HG03045 (cell line): ENCODE data around the gene SETD1B.
"Not testable (repeated sequence)": the region's sequence is repeated elsewhere in the genome, so short reads cannot be mapped to it uniquely, and the experiment has no call there.

Source experiments
- ATAC-seq: cut with Tn5 transposase; IDR thresholded peaks from one replicate; pipeline ENCODE4 v1.9.1; 2021; ENCODE audit warnings: mild to moderate bottlenecking, moderate library complexity; ENCODE audit not compliant: unreplicated experiment

SETD1B gene

DNA sequence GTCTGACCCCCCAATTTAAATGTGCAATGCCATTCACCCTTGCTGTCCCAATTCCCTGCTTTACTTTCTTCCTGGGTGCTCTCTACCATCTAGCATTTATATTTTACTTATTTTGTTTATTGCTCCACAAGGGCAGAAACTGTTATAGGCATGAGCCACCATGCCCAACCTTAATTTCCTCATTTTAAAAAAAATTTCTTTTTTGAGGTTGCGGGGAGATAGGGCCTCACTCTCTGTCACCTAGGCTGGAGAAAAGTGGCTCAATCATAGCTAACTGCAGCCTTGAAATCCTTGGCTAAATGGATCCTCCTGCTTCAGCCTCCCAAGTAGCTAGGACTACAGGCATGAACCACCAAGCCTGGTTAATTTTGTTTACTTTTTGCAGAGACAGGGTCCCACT lies 41.9 kb downstream of the SETD1B start:
- ATAC-seq = no peak

DNA sequence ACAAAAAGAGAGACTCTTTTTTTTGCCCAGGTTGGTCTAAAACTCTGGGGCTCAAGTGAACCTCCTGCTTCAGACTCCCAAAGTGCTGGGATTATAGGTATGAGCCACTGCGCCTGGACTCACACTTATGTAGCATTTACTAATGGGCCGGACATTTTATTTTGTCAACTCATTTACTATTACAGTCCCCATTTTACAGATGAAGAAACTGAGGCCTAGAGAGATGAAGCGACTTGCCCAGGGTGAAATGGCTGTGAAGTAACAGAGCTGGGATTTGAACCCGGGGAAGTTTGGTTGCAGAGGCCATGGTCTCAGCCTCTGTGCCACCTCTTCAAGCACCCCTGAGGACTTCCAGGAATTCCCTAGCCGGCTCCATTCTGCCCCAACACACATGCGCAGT lies 45.4 kb downstream of the SETD1B start:
- no peak for ATAC-seq

DNA sequence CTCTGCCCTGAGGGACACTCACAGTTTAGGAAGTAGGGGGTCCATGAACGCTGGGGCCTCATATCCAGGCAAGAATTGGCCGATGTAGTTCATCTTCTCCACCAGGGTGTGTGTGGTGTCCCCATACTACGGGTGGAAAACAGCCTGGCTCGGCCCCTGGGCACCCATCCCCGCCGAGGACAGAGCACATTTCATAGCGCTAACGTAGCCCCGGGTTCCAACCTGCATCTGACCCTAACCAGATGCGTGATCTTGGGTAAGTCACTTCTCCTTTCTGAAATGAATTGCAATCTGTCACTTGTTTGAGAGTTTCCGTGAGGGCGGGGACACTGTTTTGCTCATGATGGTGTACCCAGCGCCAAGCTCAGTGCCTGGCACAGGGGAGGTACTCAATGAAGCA lies 45.9 kb downstream of the SETD1B start:
- ATAC-seq = no peak

DNA sequence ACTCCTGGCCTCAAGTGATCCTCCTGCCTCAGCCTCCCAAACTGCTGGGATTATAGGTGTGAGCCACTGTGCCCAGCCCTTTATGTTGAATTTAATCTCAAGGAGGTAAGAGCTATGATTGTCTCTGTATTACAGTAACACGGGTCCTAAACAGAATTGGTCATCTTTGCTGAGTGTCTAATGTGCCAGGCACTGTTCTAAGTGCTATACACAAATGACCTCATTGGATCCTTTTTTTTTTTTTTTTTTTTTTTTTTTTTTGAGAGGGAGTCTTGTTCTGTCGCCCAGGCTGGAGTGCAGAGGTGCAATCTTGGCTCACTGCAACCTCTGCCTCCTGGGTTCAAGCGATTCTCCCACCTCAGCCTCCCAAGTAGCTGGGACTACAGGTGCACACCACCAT lies 48.6 kb downstream of the SETD1B start:
- ATAC-seq = not testable (repeated sequence)

DNA sequence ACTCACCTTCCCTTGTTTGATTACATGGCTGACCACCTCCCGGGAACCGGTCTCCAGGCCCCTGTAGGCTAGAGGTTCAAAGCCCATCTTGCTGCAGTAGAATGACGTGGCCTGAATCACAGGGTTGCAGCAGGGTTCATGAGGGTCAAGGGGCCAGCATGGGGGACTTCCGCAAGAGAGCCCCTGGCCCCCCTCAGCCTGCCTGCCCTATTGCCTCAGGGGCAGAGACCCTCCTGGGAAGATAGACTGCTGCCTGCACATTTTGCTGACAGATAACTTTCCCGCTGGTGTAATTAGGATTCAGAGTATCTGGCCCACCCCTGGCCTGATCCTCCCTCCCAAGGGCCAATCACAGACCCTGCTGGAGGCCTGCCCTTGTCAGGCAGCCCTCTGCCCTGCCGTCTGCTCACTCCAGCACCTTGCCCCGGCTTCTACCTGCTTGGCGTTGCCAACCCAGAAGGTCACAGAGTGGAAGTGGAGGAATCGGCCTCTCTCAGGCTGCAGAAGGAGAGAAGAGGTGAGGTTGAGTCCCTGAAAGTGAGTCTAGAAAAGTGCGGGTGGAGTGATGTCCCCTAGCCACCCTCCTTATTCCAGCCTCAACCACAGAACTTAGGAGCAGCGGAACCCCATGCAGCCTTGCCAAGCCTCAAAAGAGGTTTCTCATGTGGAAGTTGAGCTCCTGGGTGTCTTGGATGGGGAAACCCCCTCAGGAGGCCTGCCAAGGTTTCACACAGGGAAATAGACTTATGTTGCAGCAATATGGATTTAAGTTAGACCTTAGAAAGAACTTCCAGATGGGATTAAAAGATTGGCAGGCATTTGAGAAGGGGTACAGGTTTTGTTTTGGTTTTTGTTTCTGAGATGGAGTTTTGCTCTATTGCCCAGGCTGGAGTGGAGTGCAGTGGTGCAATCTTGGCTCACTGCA lies 53.8 kb downstream of the SETD1B start:
- no peak for ATAC-seq

DNA sequence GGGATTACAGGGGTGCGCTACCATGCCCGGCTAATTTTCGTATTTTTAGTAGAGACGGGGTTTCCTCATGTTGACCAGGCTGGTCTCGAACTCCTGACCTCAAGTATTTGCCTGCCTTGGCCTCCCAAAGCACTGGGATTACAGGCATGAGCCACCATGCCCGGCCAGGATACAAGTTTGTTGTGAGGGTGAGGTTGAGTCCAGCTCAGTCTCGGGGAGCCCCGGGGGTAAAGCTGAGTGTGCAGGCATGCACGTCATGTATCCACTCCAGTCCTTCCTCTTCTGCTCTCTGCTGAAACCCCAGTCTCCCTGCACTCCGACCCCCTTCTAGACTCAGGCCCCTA lies 54.5 kb downstream of the SETD1B start:
- no peak for ATAC-seq

DNA sequence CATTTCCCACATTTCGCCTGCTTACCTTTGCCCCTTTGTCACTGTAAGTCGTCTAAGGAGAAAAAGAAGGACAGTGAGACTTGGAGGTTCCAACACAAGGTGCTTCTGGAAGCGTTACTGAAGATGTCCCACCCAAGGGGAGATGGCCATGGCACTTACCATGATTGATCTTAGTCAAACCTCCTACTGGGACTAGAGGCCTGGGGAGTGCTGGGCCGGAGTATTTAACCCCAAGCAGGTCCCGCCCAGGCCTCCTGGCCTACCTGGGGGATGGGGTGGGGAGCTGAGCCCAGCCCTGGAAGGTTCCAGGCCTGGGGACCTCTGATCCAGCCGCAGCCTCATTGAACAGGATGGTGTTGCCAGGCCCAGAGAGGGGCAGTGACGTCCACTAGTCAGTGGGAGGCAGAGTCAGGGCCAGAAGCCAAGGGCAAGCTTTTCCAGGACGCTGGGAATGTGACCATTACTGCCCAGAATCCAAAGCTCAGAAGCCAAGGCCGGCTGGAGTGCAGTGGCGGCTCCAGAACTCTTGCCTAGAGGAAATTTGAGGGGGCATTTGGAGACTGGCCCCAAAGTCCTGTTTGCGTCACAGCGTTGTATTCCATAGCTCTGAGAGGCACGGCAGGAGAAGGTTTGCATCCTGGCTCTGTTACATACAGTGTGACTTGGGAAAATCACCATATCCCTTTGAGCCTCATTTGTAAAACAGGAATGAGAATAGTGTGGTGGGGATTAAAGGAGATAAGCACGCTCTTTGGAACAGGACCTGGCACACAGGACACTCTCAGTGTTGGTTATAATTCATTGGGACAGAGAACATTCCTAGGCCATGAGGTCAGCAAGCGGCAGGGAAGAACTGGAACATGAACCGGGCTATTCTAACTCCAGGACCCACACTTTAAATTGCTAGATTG lies 55.1 kb downstream of the SETD1B start, which contains the start of gene HPD:
Gene HPD, minus strand, starts transcription at position 198 of the 911 bp plus-strand sequence. Its CDS starts 36 bp downstream, at position 162.
- no peak for ATAC-seq

DNA sequence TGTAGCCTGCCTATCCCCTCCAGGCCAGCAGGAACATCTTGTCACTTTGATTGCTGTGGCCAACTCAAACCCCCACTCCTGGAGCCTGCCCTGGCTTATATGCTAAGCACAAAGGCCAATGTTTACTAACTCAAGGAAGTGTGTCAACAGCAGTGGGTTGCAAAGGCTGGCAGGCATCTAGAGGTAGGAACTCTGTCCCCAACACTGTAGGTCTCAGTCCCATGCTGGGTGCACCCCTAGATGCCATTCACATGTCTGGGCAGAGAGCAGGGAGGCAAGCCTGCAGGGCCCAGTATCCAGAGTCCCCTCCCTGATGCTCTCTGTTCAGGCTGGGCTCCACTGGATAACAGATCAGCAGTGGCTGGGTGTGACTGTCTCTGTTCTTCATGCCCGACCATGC lies 56.4 kb downstream of the SETD1B start:
- ATAC-seq = no peak

DNA sequence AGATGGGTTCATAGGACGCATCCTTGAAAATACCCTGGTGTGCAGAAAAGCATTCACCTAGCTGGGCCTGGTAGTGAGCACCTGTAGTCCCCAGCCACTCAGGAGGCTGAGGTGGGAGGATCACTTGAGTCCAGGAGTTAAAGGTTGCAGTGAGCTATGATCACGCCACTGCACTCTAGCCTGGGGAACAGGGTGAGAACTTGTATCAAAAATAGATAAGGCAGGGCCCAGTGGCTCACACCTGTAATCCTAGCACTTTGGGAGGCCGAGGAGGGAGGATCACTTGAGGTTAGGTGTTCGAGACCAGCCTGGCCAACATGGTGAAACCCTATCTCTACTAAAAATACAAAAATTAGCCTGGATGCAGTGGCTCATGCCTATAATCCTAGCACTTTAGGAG lies 56.9 kb downstream of the SETD1B start:
- ATAC-seq = not testable (repeated sequence)

DNA sequence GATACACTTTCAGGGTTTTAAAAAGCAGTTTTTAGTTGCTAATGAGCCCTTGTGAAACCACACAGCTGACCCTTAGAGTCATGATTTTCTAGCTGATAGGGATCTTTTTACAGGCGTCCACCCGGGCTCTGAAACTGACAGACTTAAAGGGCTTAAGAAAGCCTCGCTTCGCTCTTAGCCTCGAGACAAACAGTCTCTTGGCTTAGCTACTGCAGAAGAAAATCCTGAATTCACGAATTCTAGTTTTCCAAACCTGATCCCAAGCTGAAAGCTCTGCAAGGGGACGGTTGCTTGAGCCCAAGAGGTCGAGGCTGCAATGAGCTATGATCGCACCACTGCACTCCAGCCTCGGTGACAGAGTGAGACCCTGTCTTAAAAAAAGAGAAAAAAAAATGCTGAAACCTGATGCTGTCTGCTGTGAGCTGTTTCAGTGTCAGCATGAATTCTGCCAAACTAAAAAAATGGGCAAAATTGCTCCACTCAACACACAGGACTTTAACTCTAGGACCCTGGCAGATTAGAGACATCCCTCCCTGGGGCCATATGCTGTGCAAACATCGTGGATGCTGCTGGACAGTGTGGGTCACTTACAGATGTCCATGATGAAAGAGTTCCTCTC lies 57.9 kb downstream of the SETD1B start:
- no peak for ATAC-seq

DNA sequence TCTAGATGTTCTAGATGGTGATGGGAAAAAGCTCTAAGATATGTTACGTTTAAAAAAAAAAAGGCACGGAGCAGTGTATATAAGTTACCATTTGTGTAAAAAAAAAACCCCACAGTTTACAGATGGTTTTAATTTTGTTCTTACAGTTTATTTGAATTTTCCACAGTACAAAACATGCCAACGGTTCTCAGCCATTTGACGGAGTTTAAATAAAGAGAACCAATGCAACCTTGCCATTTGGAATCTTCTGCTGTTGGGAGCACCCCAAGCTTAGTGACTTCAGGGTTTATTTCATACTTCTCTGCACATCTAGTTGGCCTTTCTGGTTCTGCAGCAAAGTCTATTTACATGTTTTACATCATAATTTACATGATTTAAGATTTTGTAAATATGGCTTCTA lies 62.5 kb downstream of the SETD1B start:
- no peak for ATAC-seq

DNA sequence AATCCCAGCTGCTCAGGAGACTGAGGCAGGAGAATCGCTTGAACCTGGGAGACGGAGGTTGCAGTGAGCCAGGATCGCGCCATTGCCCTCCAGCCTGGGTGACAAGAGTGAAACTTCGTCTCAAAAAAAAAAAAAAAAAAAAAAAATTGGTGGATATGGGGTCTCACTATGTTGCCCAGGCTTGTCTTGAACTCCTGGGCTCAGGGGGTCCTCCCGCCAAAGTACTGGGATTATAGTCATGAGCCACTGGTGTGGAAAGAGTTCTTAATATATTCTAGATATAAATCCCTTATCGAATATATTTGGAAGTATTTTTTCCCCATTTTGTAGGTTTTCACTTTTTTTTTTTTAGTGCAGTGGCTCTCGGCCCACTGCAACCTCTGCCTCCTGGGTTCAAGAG lies 65.4 kb downstream of the SETD1B start:
- not testable (repeated sequence) for ATAC-seq

DNA sequence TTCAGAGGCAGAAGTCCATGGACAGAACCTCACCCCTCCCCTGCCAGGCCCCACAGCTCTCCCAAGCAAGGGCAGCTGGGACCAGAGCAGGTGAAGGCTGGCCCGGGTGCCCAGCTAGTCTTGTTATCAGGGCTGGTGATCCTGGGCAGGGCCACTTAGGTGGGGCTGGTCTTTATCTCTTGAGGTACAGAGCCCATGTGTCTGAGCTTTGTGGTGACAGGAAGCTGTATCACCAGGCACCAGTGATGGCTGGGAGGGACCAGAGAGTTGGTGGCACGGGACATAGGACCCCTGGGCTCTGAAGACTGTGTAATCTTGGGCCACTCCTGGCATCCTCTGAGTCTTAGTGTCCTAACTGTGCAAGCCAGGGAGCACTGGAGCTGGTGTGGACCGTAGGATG lies 67.7 kb downstream of the SETD1B start:
- no peak for ATAC-seq

DNA sequence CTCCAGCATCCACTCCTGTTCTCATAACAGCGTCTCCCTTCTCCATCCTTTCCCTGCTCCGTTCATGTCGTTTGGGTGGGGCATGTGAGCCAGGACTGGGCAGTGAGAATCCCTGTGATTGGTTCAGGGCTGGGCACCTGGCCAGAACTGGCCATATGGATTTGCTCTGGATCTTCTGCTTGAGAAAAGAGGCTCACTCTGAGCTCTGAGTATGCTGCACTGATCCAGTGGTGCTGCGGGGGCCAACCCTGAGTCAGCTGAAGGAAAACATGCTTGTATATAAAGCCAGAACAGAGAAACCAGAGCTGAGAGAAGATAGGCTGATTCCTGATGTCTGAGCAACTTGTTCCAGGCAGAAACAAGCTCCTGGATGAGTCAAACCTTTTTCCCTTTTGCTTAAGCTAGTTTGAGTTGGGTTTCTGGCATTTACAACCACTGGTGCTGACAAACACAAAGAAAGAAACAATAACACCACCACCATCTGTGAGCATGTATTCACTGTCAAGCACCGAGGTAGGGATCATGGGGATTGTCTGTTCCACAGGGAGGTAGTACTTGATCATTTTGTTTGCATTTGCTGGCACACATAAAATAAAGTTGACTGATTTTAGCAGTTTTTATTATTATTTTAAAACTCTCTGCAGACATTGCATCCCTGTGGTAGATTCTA lies 68.9 kb downstream of the SETD1B start:
- ATAC-seq = no peak

DNA sequence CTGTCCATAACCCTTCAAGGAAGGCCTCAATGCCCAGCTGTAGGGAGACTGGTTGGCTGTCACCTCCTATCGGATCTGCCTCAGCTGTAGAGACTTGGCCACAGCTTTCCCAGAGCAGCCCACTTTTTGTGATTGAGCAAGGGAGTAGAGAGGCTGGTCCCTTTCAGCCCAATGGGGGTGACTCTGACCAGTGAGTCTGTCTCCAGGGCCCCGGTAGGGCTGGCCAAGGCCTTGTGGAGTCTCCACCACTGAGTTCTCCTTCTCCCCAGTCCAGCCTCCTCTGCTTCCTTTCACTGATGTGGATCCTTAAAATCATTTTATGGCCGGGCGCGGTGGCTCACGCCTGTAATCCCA lies 69.4 kb downstream of the SETD1B start:
- ATAC-seq = no peak

DNA sequence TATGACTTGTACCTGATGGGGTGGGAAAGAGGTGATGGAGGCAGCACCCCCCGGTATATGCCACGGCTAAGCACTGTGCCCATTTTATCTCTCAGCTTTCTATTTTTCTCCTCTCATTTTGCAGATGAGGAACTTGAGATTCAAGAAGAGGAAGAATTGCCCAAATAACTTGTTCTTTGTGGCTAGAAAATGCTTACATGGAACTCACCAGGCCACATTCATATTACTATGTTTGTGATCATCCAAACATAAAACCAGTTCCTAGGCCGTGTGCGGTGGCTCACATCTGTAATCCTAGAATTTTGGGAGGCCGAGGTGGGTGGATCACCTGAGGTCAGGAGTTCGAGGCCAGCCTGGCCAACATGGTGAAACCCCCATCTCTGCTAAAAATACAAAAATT lies 70.3 kb downstream of the SETD1B start:
- ATAC-seq = no peak

DNA sequence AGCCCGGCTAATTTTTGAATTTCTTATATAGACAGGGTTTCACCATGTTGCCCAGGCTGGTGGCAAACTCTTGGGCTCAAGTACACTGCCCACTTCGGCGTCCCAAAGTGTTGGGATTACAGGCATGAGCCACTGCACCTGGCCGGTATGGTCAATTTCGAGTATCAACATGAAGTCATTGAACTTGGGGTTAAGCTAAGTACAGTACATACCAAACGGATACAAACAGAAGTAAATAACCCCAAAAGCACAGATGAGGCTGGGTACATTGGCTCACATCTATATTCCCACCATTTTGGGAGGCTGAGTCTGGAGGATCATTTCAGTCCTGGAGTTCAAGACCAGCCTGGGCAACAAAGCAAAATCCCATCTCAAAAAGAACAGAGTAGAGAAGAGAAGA lies 71.8 kb downstream of the SETD1B start:
- no peak for ATAC-seq

DNA sequence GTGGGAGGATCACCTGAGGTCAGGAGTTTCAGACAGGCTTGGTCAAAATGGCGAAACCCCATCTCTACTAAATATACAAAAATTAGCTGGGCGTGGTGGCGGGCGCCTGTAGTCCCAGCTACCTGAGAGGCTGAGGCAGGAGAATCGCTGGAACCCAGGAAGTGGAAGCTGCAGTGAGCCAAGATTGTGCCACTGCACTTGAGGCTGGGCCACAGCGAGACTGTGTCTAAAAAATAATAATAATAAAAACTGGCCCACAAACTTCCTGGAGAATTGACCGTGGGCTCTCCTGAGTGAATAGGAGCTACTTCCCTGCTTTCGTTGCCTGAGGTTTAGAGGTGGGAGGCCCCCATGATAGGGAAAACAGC lies 72.3 kb downstream of the SETD1B start:
- ATAC-seq = not testable (repeated sequence)
